ENCODE data around the gene UCHL1.

The UCHL1 gene

DNA sequence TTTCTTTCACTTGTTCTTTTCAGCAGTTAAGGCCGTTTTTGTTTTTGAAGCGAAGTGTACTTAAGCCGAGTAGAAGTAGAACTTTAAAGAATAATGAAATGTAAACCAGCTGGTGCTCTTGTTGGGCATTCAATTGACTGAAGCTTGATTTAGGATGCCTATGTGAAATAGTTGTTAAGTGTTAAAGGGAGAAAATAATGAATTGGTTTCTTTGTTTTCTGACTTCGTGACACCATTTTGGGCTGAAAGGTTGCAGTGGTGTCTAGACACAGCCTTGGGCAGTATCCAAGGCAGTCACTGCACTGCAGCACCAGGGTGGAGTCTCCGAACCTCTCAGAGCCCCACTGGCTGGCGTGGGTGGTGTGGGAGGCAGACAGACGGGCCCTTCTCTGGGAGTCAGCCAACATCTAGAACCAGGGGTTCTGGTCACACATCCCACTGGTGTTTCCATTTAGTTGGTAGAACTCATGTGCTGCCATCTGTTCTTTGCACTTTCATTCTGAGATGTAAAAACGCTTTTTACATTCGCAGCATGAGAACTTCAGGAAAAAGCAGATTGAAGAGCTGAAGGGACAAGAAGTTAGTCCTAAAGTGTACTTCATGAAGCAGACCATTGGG lies 3.5 kb downstream of the UCHL1 start:
- H4K20me1 ChIP-seq (ENCODE audit: control insufficient read depth, insufficient read depth, low read depth, low read length) = peaks cover 15% of the 10 kb centered on the region; the same call in 1 of the 2 replicates
- peaks cover 5% of the 10 kb centered on the region; the same call in 1 of the 2 replicates for H3K27me3 ChIP-seq (ENCODE audit: control insufficient read depth, low read length)
- H3K79me2 ChIP-seq (ENCODE audit: control insufficient read depth, low read length) = peaks cover 39% of the 10 kb centered on the region
- H3K4me1 ChIP-seq (ENCODE audit: control insufficient read depth, low read length) = peaks cover 30% of the 10 kb centered on the region
- TF ChIP-seq, protein P1, sequence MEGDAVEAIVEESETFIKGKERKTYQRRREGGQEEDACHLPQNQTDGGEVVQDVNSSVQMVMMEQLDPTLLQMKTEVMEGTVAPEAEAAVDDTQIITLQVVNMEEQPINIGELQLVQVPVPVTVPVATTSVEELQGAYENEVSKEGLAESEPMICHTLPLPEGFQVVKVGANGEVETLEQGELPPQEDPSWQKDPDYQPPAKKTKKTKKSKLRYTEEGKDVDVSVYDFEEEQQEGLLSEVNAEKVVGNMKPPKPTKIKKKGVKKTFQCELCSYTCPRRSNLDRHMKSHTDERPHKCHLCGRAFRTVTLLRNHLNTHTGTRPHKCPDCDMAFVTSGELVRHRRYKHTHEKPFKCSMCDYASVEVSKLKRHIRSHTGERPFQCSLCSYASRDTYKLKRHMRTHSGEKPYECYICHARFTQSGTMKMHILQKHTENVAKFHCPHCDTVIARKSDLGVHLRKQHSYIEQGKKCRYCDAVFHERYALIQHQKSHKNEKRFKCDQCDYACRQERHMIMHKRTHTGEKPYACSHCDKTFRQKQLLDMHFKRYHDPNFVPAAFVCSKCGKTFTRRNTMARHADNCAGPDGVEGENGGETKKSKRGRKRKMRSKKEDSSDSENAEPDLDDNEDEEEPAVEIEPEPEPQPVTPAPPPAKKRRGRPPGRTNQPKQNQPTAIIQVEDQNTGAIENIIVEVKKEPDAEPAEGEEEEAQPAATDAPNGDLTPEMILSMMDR (IDR thresholded peaks at IDR 0.05; ENCODE audit: low read depth, low read length, poor library complexity, severe bottlenecking) = no peak
- TF ChIP-seq EZH2phosphoT487 (IDR thresholded peaks at IDR 0.05; ENCODE audit: borderline replicate concordance, low read length) = no peak
- H3K36me3 ChIP-seq (ENCODE audit: control insufficient read depth, low read length) = peaks cover 78% of the 10 kb centered on the region
- H3K4me2 ChIP-seq (ENCODE audit: low read length) = no peak overlapping the region
- H3K9me3 ChIP-seq (ENCODE audit: control insufficient read depth, insufficient read depth, low read length) = no peaks in the 10 kb centered on the region
- no peaks in the 10 kb centered on the region for H3K9me2 ChIP-seq (replicated peaks; ENCODE audit: control insufficient read depth, low read length)
- no peak overlapping the region for H3K4me3 ChIP-seq (ENCODE audit: low read length)
- H3F3A ChIP-seq (ENCODE audit: control insufficient read depth, insufficient read depth) = peaks cover 7% of the 10 kb centered on the region
- H3K27ac ChIP-seq (ENCODE audit: low read depth, low read length) = no peak overlapping the region

DNA sequence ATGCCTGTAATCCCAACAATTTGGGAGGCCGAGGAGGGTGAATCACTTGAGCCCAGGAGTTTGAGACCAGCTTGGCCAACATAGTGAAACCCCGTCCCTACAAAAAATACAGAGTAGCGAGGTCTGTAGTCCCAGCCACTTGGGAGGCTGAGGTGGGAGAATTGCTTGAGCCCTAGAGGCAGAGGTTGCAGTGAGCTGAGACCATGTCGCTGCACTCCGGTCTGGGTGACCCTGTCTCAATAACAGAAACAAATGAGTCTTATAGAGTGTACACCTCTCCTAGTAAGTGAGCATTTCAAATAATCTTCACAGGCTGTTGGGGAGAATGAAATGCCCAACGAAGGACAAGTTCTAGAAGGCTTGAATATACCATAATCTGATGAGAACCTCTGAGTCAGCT lies 5.5 kb downstream of the UCHL1 start:
- Histone ChIP-seq H3K4me2 (ENCODE audit: low read length) (no peak overlapping the region), H3K9me3 (ENCODE audit: control insufficient read depth, insufficient read depth, low read length) (no peaks in the 10 kb centered on the region), H3K79me2 (ENCODE audit: control insufficient read depth, low read length) (peaks cover 35% of the 10 kb centered on the region), H3K9me2 (replicated peaks; ENCODE audit: control insufficient read depth, low read length) (no peaks in the 10 kb centered on the region), H3K4me1 (ENCODE audit: control insufficient read depth, low read length) (peaks cover 17% of the 10 kb centered on the region), H3K4me3 (ENCODE audit: low read length) (no peak overlapping the region), H3K36me3 (ENCODE audit: control insufficient read depth, low read length) (peaks cover 92% of the 10 kb centered on the region), H3K27ac (ENCODE audit: low read depth, low read length) (no peak overlapping the region), H3K27me3 (ENCODE audit: control insufficient read depth, low read length) (no peaks in the 10 kb centered on the region), H4K20me1 (ENCODE audit: control insufficient read depth, insufficient read depth, low read depth, low read length) (peaks cover 15% of the 10 kb centered on the region; the same call in 1 of the 2 replicates), H3F3A (ENCODE audit: control insufficient read depth, insufficient read depth) (0 out of 2 replicates have a peak, but pooled peaks cover 4% of the 10 kb centered on the region)
- TF ChIP-seq, protein P1 (IDR thresholded peaks at IDR 0.05; ENCODE audit: low read depth, low read length, poor library complexity, severe bottlenecking) = no peak
- no peak for TF ChIP-seq EZH2phosphoT487 (IDR thresholded peaks at IDR 0.05; ENCODE audit: borderline replicate concordance, low read length)

DNA sequence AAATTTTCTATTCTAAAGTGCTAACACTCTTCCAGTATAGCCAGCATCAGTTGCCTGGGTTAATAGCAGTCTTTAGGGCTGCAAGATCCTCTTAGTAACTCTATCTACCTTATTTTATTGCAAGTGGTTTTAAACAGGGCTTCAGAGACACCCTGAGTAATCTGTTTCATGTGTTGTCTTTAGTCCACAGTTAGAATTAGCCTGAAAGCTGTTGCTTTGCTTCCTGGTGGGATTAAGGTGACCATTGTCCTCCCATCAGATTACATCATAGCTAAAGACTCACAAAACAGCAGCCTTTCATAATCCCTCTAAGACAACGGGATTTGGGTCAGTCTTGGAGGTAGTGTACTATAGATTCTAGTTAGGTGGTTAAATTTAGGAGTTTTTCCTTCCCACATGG lies 7.5 kb downstream of the UCHL1 start:
- Histone ChIP-seq H3K4me3 (ENCODE audit: low read length) (no peak overlapping the region), H3K27ac (ENCODE audit: low read depth, low read length) (no peak overlapping the region), H3K9me2 (replicated peaks; ENCODE audit: control insufficient read depth, low read length) (no peaks in the 10 kb centered on the region), H3K4me2 (ENCODE audit: low read length) (no peak overlapping the region), H4K20me1 (ENCODE audit: control insufficient read depth, insufficient read depth, low read depth, low read length) (peaks cover 1% of the 10 kb centered on the region; the same call in 1 of the 2 replicates), H3K4me1 (ENCODE audit: control insufficient read depth, low read length) (0 out of 2 replicates have a peak, but pooled peaks cover 1% of the 10 kb centered on the region), H3K27me3 (ENCODE audit: control insufficient read depth, low read length) (no peaks in the 10 kb centered on the region), H3F3A (ENCODE audit: control insufficient read depth, insufficient read depth) (peaks cover 9% of the 10 kb centered on the region; the same call in 1 of the 2 replicates), H3K79me2 (ENCODE audit: control insufficient read depth, low read length) (peaks cover 14% of the 10 kb centered on the region), H3K36me3 (ENCODE audit: control insufficient read depth, low read length) (peaks cover 93% of the 10 kb centered on the region), H3K9me3 (ENCODE audit: control insufficient read depth, insufficient read depth, low read length) (no peaks in the 10 kb centered on the region)
- TF ChIP-seq EZH2phosphoT487 (IDR thresholded peaks at IDR 0.05; ENCODE audit: borderline replicate concordance, low read length) = no peak
- TF ChIP-seq, protein P1 (IDR thresholded peaks at IDR 0.05; ENCODE audit: low read depth, low read length, poor library complexity, severe bottlenecking) = no peak
